Measurements from ENCODE around the gene MEIOC.

MEIOC gene

GRCh38 chr17:44722254-44722653 lies 66.0 kb downstream of the MEIOC start:
- no peak overlapping the region for H3K27ac ChIP-seq (ENCODE audit: low read length)
- H3K4me1 ChIP-seq (ENCODE audit: control insufficient read depth in 1 of 2, insufficient read depth in 2 of 2, low read length in 2 of 2) = no peaks in the 10 kb centered on the region
- no peaks in the 10 kb centered on the region for H3K27me3 ChIP-seq (ENCODE audit: low read depth, low read length)
- peaks cover 0 to 22% of the 10 kb centered on the region in 2 donors for H3K36me3 ChIP-seq (ENCODE audit: control insufficient read depth in 1 of 2, insufficient read depth in 2 of 2, low read length in 2 of 2)
- H3K9me3 ChIP-seq (ENCODE audit: control insufficient read depth in 1 of 2, low read length in 2 of 2) = no peaks in the 10 kb centered on the region
- no peak overlapping the region for H3K4me3 ChIP-seq (ENCODE audit: low read depth in 1 of 2, low read length in 2 of 2)

All from muscle layer of duodenum (tissue), 2 donors.